ENCODE results near the gene HIKESHI. TPM values are rescaled to one million over a fixed set of nuclear protein-coding genes. Genes with fewer than 3 reads are reported as not detected.

Gene HIKESHI
- total RNA-seq, 2 experiments from 2014 or later, result 6.3 to 6.6 TPM

DNA sequence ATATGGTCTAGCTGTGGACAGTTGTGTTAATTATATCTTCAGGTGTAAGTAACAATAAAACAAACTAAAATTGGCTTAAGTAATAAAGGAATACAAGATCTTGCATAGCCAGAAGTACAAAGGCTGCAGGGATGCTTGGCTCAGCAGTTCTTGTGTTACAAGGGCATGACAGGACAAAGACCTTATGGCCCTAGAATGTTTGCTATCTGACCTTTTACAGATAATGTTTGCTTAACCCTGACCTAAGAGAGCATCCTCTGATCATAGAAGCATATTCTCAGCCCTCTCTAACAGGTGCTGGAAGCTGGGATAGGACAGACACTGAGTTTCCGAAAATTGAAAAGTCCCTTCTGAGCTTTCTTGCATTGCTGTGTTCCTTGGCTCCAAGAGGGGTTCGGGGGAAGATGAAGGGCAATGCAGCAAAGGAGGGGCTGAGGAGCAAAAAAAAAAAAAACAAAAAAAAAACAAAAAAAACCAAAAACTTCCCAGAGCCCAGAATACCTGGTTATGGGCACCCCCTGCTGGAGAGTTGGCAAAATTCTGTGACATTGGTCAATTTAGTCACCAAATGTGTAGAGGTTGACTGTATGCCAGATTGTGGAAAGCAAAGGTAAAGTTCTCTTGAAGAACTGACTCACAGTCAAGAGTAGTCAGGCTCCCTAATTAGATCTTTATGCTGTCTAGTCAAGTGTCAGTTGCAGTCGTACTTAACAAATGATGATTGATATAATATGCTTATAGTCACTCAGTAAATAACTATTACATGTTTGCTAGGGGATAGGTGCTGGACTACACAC, 10.4 kb upstream of the HIKESHI start:
- Mint-ChIP-seq H3K27ac (no peak overlapping the region), H3K4me3 (no peak overlapping the region), H3K4me1 (ENCODE audit: low read depth) (peaks cover 29% of the 10 kb centered on the region), H3K36me3 (ENCODE audit: low read depth) (no peaks in the 10 kb centered on the region), H3K27me3 (no peaks in the 10 kb centered on the region), H3K9me3 (no peaks in the 10 kb centered on the region)
- Histone ChIP-seq H3K27ac (ENCODE audit: low read depth in 1 of 2, low read length in 2 of 2) (no peak overlapping the region), H3K36me3 (ENCODE audit: insufficient read depth, low read length) (no peaks in the 10 kb centered on the region), H3K4me3 (ENCODE audit: low read length) (no peak overlapping the region), H3K27me3 (ENCODE audit: control insufficient read depth in 1 of 2, insufficient read depth in 2 of 2, low read length in 2 of 2) (no peaks in the 10 kb centered on the region), H3K4me1 (ENCODE audit: insufficient read depth, low read length) (peaks cover 32% of the 10 kb centered on the region), H3K9me3 (ENCODE audit: control insufficient read depth in 1 of 2, insufficient read depth in 1 of 2, low read length in 2 of 2) (no peaks in the 10 kb centered on the region)
- CTCF ChIA-PET, result interaction anchor here (0.6 to 1.5 kb wide), 9 partner anchors 9 to 325 kb away, joined by 3 to 5 read pairs (median 4); partner anchors contain the start of genes HIKESHI and PICALM
- POLR2A ChIA-PET, result interaction anchor here (0.6 to 1.5 kb wide), 2 partner anchors 223 to 254 kb away, joined by 3 to 5 read pairs; partner anchors contain the start of gene PICALM
- ATAC-seq (ENCODE audit: poor library complexity) (peak; percentile 64), DNase-seq (peak; percentile 41 to 80 (median 54))
- peak; percentile 62 for TF ChIP-seq CTCF (IDR thresholded peaks at IDR 0.05)
- intact Hi-C loops (cut with DNase I, micrococcal nuclease), result loop anchor here (1.0 to 5.0 kb wide), 5 partner anchors 249 to 697 kb away; partner anchors contain the start of gene CCDC83 (in 2 of the 2)

- H3K36me3 Mint-ChIP-seq (ENCODE audit: low read depth), result no peaks in the 10 kb centered on the region
- H3K36me3 ChIP-seq (ENCODE audit: insufficient read depth, low read length), result no peaks in the 10 kb centered on the region
- H3K4me3 ChIP-seq (ENCODE audit: low read length), result no peak overlapping the region
- ATAC-seq (ENCODE audit: poor library complexity), result peak; percentile 44
- TF ChIP-seq CTCF (IDR thresholded peaks at IDR 0.05), result no peak
- H3K27ac Mint-ChIP-seq, result no peak overlapping the region
- H3K27ac ChIP-seq (ENCODE audit: low read depth in 1 of 2, low read length in 2 of 2), result peak overlapping the region in 1 of 2 donors; percentile 26
- no peak overlapping the region for H3K4me3 Mint-ChIP-seq
- no peaks in the 10 kb centered on the region for H3K9me3 Mint-ChIP-seq
- intact Hi-C loops (cut with DNase I, micrococcal nuclease), result loop anchor here (1.0 to 5.0 kb wide), 3 partner anchors 251 to 698 kb away; partner anchors contain the start of gene CCDC83 (in 1 of the 2)
- peak in 4 of 14 experiments; percentile 10 to 64 (median 38) for DNase-seq
- no peaks in the 10 kb centered on the region for H3K27me3 ChIP-seq (ENCODE audit: control insufficient read depth in 1 of 2, insufficient read depth in 2 of 2, low read length in 2 of 2)
- POLR2A ChIA-PET, result no interaction called here
- CTCF ChIA-PET, result interaction anchor here (0.9 to 1.5 kb wide), 2 partner anchors 251 to 438 kb away, joined by 4 to 6 read pairs; partner anchors contain the start of gene CCDC83
- no peaks in the 10 kb centered on the region for H3K9me3 ChIP-seq (ENCODE audit: control insufficient read depth in 1 of 2, insufficient read depth in 1 of 2, low read length in 2 of 2)
- H3K4me1 Mint-ChIP-seq (ENCODE audit: low read depth), result peaks cover 23% of the 10 kb centered on the region
- H3K27me3 Mint-ChIP-seq, result no peaks in the 10 kb centered on the region
- H3K4me1 ChIP-seq (ENCODE audit: insufficient read depth, low read length), result peaks cover 21% of the 10 kb centered on the region
Observed at GRCh38 chr11:86292912-86293616, 9.0 kb upstream of the HIKESHI start.

DNA sequence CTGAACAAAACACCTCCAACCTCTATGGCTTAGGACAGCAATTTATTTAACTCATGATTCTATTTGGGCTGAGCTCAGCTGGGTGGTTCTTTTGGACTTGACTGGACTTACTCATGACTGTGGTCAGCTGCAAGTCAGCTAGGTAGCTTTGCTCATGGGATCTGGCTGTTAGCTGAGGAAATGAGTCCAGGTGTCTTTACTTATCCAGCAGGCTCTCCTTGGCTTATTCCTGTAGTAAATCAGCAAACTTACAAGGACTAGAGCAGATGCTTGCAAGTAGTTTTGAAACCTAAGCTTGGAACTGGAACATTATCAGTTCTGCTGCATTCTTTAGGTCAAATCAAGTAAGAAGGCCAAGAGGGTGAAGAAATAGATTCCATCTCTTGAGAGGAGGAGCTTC, 8.0 kb upstream of the HIKESHI start:
- Histone ChIP-seq H3K36me3 (ENCODE audit: insufficient read depth, low read length) (no peaks in the 10 kb centered on the region), H3K27me3 (ENCODE audit: control insufficient read depth in 1 of 2, insufficient read depth in 2 of 2, low read length in 2 of 2) (no peaks in the 10 kb centered on the region), H3K9me3 (ENCODE audit: control insufficient read depth in 1 of 2, insufficient read depth in 1 of 2, low read length in 2 of 2) (no peaks in the 10 kb centered on the region), H3K4me3 (ENCODE audit: low read length) (no peak overlapping the region), H3K4me1 (ENCODE audit: insufficient read depth, low read length) (peaks cover 16% of the 10 kb centered on the region), H3K27ac (ENCODE audit: low read depth in 1 of 2, low read length in 2 of 2) (no peak overlapping the region)
- TF ChIP-seq CTCF (IDR thresholded peaks at IDR 0.05), result no peak
- intact Hi-C loops (cut with DNase I, micrococcal nuclease), result loop anchor here in 1 of 2 experiments (5.0 kb wide), 1 partner anchor 252 kb away; no protein-coding TSS in a partner anchor
- ATAC-seq (ENCODE audit: poor library complexity) (no peak), DNase-seq (no peak)
- H3K4me3 Mint-ChIP-seq, result no peak overlapping the region
- H3K4me1 Mint-ChIP-seq (ENCODE audit: low read depth), result peaks cover 14% of the 10 kb centered on the region
- POLR2A ChIA-PET, result no interaction called here
- H3K27ac Mint-ChIP-seq, result no peak overlapping the region
- CTCF ChIA-PET, result interaction anchor here (1.5 kb wide), 1 partner anchor 252 kb away, joined by 4 read pairs; no protein-coding TSS in a partner anchor
- no peaks in the 10 kb centered on the region for H3K27me3 Mint-ChIP-seq
- H3K9me3 Mint-ChIP-seq, result no peaks in the 10 kb centered on the region
- no peaks in the 10 kb centered on the region for H3K36me3 Mint-ChIP-seq (ENCODE audit: low read depth)

All from CD4-positive, alpha-beta T cell (primary cell).